Choroid plexus epithelial cell (primary cell): Measurements from ENCODE around the gene MED12.

Experiments used
- DNase-seq: peaks from one replicate; pipeline ENCODE4 v3.0.0-alpha.2; 2010; ENCODE audit warnings: low read depth
- H3K4me3 ChIP-seq: 2 replicates; pipeline ENCODE4 v1.5.1; 2011; ENCODE audit warnings: low read depth, mild to moderate bottlenecking, control low read depth, low read length, moderate library complexity
- CTCF ChIP-seq: conservative IDR thresholded peaks from 2 replicates; pipeline ENCODE4 v1.5.1; 2011; ENCODE audit warnings: low read depth, mild to moderate bottlenecking, control low read depth, inconsistent platforms, low read length, moderate library complexity

The MED12 gene

GRCh38 chrX:71107245-71107644 is 11.2 kb upstream of the MED12 start:
- no peak for TF ChIP-seq CTCF
- no peak for DNase-seq
- no peak overlapping the region for H3K4me3 ChIP-seq

GRCh38 chrX:71107762-71108360 is 10.5 kb upstream of the MED12 start:
- TF ChIP-seq CTCF: no peak
- H3K4me3 ChIP-seq: no peak overlapping the region
- no peak for DNase-seq

GRCh38 chrX:71109051-71109450 is 9.3 kb upstream of the MED12 start:
- DNase-seq: no peak
- TF ChIP-seq CTCF: no peak
- no peak overlapping the region for H3K4me3 ChIP-seq

DNA sequence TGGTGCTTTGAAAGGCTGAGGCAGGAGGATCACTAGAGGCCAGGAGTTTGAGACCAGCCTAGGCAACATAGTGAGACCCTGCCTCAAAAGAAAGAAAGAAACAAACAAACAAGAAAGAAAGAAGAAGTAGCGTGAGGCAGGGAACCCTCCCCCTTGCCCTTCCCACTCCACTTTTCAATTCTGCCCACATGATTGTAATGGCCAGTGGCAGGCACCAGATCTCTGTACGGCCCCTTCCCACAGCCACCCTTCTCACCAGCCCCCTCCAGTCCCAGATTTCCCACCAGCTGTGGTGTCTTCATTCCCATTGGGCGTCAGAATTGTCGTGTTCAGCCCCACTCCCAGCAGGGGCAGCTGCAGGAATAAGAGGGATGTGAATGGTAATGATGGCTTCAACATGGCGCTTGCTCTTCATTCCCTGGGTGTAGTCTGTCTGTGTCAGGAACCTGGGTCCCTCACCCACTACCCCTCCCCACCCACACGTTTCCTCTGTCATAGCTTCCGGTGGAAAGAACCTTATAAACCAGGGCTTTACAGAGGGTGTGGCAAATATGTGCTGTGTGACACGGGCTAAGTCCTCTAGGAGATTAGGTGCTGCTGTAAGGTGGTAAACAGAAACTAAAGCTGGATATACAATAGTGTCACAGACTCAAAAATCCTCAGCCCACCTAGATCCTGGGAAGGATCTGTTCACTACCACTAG is 7.1 kb upstream of the MED12 start, which contains the start of gene IL2RG:
Gene IL2RG, minus strand, starts transcription at position 437 of the 703 bp plus-strand sequence. Its CDS starts 38 bp downstream, at position 399.
- no peak for TF ChIP-seq CTCF
- DNase-seq: no peak
- no peak within 1 kb of the TSS for H3K4me3 ChIP-seq

DNA sequence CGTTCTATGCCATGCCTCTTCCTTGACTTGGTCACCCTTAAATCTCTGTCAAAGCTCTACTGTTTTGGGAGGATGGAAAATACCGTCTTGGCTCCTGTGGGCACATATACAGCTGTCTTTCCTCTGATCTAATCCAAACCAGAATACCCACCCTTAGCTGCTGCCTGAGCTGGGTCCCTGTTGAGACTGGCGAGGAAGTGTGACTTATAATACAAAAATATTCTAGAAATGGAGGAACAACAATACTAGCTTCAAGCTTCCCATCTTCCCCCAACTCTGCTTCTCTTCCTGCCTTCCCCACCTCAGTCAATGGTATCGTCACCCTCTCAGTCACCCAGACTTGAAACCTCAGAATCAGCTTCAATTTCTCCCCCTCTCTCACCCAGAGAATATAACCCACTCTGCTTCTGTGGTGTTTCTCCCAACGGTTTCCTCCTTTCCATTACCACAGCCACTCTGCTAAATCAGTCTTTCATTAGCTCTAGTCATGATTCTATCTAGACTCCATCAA is 6.4 kb upstream of the MED12 start:
- TF ChIP-seq CTCF: no peak
- no peak for DNase-seq
- H3K4me3 ChIP-seq: no peak overlapping the region

- TF ChIP-seq CTCF: no peak
- no peak overlapping the region for H3K4me3 ChIP-seq
- no peak for DNase-seq
Measured at GRCh38 chrX:71117358-71117757, 1.0 kb upstream of the MED12 start.

DNA sequence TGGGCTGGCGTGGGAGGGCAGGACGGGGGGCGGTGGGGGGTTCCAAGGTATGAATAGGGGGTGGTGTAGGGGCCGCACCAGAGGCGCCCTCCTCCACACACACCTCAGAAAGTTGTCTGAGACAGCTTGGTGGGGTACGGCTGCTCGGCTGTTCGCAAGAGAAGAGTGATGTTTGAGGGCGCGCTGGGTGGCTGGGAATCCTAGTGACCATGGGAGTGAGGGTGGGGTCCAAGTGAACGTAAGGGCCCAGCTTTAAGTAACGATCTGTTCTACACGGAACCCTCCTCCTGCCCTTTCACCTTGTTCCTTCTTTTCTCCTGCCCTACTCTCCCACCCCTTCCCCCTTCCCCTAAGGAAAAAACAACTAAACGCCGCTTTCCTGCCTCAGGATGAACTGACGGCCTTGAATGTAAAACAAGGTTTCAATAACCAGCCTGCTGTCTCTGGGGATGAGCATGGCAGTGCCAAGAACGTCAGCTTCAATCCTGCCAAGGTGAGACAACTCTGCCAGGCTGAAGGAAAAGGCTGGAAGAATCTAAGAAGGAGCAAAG is 664 bp downstream of the MED12 start:
- peak overlapping the region; percentile 72 for H3K4me3 ChIP-seq
- no peak for TF ChIP-seq CTCF
- DNase-seq: no peak
